Right lobe of liver (tissue), 4 donors: ENCODE data around the gene CHST11.

ENCODE experiments used
- CTCF ChIP-seq, 4 donors: fragments of 200-600 bp in 3 of 4; fragments of 450-650 bp in 1 of 4; IDR thresholded peaks; one replicate each; pipeline versions ENCODE4 v1.5.1 to v1.8.0; 2016 to 2022; ENCODE audit warnings: antibody characterized with exemption in 4 of 4, mild to moderate bottlenecking in 2 of 4
- POLR2A ChIP-seq: fragments of 450-650 bp; IDR thresholded peaks from one replicate; pipeline ENCODE4 v1.6.1; 2017; ENCODE audit warnings: antibody characterized with exemption, mild to moderate bottlenecking
- donor health status: DM: no; HTN: no; CAD: no.
- donor health status: DM: no; HTN: no; CAD: no.
- donor health status: DM: no; HTN: yes; CAD: no.

- TF ChIP-seq CTCF (IDR thresholded peaks at IDR 0.05) (no peak), POLR2A (no peak)
Measured at GRCh38 chr12:104425614-104426013, 31.1 kb upstream of the CHST11 start.
